Femur (tissue), 1 donor: Measurements from ENCODE around the gene MYO9B.
"Not testable (repeated sequence)": the region's sequence is repeated elsewhere in the genome, so short reads cannot be mapped to it uniquely, and the experiment has no call there.

ENCODE experiments used
- DNase-seq: peaks from one replicate; pipeline ENCODE4 v3.0.0-alpha.2; 2017

The MYO9B gene

DNA sequence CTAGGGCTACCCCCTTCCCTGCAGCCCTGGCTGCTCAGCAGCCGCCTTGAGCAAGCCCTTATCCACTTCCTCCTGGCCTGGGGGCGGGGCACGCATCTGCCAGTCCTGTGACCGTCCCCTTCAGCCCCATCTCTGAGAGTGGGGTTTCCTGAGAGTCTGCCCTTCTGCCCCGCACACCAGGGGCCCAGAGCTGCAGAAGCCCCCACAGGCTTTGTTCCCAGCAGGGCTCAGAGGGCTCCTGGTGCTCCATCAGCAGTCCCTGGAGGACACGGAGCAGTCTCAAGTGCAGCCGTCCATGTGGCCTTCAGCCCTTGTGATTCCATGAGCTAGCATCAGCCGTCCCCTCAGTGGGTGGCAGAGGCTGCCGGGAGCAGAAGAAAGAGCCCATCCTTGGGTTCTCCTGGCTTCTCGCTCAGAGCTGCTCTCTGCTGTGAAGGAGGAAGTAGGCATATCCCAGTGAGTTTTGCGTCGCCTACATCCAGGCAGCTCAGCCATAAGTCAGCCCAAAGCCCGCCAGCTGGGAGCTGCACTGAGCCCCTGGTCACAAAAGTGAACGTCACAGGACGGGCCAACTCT is 16.3 kb downstream of the MYO9B start:
- no peak for DNase-seq

GRCh38 chr19:17092696-17093095 is 17.1 kb downstream of the MYO9B start:
- DNase-seq = no peak

DNA sequence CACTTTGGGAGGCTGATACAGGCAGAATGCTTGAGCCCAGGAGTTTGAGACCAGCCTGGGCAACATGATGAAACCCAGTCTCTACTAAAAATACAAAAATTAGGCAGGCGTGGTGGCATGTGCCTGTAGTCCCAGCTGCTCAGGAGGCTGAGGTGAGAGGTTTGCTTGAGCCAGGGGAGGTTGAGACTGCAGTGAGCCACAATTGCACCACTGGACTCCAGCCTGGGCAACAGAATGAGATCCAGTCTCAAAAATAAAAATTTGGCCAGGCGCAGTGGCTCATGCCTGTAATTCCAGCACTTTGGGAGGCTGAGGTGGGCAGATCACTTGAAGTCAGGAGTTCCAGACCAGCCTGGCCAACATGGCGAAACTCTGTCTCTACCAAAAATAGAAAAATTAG is 19.1 kb downstream of the MYO9B start:
- DNase-seq = not testable (repeated sequence)

DNA sequence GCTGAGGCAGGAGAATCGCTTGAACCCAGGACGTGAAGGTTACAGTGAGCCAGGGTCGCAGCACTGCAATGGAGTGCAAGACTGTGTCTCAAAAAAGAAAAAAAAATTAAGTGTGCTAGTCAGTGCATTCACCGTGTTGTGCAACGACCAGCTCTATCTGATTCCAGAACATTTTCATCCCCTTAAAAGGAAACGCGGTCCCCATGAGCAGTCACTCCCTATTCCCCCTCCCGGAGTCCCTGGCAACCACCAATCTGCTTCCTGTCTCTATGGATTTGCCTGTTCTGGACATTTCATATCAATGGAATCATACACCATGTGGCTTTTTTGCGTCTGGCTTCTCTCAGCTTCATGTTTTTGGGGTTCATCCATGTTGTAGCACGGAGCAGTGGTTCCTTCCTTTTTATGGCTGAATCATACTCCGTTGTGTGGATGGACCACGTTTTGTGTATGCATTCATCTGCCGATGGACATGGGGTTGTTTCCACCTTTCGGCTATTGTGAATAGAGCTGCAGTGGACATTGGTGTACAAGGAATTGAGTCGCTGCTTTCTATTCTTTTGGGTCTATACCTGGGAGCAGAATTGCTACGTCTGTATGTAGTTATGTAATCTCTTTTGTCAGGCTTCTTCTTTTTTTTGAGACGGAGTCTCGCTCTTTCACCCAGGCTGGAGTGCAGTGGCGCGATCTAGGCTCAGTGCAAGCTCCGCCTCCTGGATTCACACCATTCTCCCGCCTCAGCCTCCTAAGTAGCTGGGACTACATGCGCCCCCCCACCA is 19.8 kb downstream of the MYO9B start:
- no peak for DNase-seq

- no peak for DNase-seq
These were observed 22.1 kb downstream of the MYO9B start for GRCh38 chr19:17097593-17098126.

GRCh38 chr19:17098326-17098725 is 22.7 kb downstream of the MYO9B start:
- DNase-seq = no peak

- no peak for DNase-seq
These were observed 26.4 kb downstream of the MYO9B start for GRCh38 chr19:17101686-17102628.

DNA sequence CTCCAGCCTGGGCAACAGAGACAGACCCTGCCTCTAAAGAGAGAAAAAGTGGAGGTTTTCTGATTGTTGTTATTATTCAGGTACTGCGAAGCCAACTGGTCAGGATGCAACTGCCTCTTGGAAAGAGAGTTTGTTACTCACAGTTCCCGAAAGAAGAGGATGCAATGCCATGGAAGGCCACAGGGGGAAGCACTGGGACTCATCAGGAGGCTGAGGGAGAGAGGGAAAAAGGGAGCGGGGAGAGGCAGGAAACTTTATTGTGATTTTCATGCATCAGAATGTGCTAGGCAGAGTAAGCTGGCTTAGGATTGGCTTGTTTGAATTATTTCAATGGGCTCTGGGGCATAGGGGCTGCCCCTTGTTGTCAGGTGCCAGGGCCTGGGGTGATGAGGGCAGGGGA is 27.6 kb downstream of the MYO9B start:
- no peak for DNase-seq

GRCh38 chr19:17104679-17105078 is 29.1 kb downstream of the MYO9B start:
- DNase-seq = no peak

DNA sequence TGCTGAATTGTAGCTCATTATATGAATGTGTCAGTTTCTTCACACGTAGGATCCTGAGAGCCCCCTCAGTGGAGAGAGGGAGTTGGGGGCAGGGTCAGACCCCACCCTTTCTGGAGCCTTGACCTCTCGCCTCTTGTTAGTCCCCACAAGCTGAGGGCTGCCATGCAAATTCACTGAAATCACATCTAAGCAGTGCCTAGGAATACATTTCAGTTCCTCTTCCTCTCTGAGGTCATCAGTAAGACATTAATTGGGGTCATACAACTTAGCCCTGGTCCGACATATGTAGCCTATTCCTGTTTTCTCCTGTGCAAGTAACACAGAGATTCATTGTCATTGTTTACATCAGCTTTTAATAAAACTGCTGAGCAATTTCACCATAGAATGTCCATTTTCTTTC is 30.0 kb downstream of the MYO9B start:
- DNase-seq = no peak

DNA sequence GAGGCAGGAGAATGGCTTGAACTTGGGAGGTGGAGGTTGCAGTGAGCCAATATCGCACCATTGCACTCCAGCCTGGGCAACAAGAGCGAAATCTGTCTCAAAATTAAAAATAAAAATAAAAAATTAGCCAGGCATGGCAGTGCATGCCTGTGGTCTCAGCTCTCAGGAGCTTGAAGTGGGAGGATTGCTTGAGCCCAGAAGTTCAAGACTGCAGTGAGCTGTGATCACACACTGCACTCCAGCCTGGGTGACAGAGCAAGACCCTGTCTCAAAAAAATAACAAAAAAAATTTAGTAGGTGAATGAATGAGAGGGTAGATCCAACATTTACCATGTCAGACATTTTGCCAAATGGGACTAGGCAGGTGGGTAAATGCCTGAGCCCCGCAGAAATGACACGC is 31.4 kb downstream of the MYO9B start:
- not testable (repeated sequence) for DNase-seq

GRCh38 chr19:17107546-17108452 is 32.2 kb downstream of the MYO9B start:
- DNase-seq = peak; percentile 75

DNA sequence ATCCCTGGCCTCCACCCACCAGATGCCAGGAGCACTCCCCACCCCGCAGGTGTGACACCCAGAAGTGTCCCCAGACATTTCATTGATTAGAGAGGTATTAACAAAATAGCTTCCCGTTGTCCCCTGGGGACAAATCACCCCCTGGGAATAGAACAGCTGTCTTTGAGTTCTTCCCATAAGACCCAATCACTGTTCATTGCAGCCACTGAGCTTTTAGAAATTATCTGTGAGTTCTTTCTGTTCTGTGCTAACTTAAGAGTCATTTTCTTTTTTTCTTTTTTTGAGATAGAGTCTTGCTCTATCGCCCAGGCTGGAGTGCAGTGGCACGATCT is 32.8 kb downstream of the MYO9B start:
- DNase-seq = no peak

DNA sequence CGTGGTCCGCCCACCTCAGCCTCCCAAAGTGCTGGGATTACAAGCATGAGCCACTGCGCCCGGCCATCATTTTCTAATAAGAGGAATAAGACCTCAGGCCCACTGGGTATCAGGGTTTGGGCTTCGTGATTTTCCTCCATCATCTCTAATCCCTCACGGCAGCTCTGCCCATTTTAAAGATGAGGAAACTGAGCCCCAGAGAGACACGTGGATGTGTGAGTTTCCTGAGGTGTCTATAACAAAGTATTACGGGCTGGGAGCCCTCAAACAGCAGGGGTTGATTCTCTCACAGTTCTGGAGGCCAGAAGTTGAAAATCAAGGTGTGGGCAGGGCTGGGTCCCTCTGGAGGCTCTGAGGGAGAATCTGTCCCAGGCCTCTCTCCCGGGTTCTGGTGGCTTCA is 33.7 kb downstream of the MYO9B start:
- no peak for DNase-seq

DNA sequence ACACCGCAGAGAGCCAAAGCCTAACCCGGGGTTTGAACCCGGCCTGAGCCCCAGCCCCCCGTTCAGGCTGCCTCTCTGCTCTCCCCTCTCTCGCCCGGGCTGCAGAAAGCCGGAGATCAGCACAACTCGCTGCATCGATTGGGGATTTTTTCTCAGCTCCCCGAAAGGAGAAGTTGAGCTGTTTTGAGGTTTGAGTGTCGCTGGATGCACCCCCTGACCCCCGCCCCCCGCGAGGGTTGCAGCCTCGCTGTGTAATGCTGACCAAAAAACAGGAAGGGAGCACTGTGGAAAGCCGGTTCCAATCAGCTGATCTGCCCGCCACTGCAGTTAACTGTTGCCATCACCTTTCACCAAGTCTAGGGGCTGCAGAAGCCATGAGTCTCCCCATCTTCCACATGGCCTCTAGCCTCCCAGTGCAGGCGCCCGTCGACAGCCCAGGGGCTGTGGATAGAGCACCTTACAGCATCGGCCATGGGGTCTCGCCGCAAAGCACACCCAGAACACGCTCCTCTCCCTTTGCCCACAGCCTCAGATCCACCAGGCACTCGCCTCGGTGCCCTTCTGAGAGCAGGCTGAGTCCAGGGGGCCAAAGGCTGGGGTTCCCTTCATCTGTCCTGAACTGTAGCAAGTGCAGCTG is 34.5 kb downstream of the MYO9B start:
- DNase-seq = peak; percentile 71

DNA sequence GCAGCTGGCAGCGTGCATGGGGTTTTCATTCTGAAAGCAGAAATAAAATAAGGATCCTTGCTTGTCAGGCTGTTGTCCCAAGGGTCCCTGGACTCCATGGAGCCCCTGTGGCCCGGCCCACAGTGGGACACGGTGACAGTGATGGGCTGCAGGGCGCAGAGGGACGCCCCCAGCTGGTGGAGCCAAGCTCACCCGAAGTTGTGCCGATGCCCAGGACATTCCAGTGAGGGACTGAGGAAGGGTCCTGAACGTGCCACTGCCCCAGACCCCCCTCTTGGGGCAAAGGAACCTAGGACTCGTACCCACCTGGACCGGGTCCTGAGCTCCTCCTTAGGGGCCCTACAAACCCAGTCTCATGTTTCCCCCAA is 35.0 kb downstream of the MYO9B start:
- no peak for DNase-seq

- DNase-seq = no peak
These were observed 36.2 kb downstream of the MYO9B start for GRCh38 chr19:17111766-17112165.

- no peak for DNase-seq
These were observed 36.7 kb downstream of the MYO9B start for GRCh38 chr19:17112271-17112670.

DNA sequence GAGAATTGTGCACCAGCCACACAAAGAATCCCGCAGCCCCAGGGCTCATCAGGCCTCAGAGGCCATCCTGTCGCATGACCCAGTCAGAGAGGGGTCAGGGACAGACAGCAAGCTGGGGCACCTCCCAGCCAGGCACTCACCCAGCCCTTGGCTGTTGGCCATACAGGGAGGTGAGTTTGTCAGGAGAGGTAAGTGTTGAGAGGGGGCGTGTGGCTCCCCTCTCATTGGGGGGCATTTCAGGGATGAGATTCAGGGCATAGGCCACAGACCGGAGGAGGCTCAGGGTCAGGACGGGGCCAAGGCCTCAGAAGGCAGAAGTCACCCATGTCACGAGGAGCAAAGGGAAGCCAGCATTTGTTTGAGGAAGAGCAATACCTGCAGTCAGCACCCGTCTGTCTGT is 37.1 kb downstream of the MYO9B start:
- no peak for DNase-seq

GRCh38 chr19:17113127-17113785 is 37.7 kb downstream of the MYO9B start:
- DNase-seq = no peak

DNA sequence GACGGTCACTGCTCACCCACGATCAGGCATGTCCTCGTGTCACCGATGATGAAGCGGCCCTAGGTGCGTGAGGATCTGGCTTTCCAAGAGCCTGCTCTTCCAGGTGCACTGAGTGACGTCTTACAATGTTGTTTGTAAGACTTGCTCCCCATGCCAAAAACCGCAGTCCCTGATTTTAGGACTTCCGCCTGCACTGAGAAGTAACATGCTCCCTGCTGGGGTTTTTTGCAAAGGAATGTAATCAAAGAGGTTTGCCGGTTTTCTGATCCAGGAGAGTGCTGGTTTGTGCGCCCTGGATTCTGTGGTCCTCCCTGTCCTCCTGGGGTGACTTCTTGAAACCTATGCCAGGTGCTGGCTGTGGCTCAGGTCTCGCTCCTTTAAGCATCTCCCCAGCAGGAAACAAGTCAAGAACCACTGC is 38.8 kb downstream of the MYO9B start:
- no peak for DNase-seq
